SK-N-SH treated with all-trans-retinoic acid at 6 μM for 48 hours (cell line): ENCODE data around the gene KIAA1217.

Experiments
- ATAC-seq: fragments of 200-7000 bp; cut with Tn5 transposase; 3 replicates; pipeline ENCODE4 v1.9.1; 2020; ENCODE audit warnings: mild to moderate bottlenecking, moderate library complexity
- ARNTL ChIP-seq: fragments of 450-650 bp; formaldehyde crosslinking; IDR thresholded peaks from 2 replicates; pipeline ENCODE4 v1.5.0; 2020; ENCODE audit warnings: low read depth, mild to moderate bottlenecking, moderate library complexity, borderline replicate concordance
- BACH2 ChIP-seq: fragments of 250-450 bp; sonication (Bioruptor Pico); IDR thresholded peaks from 2 replicates; pipeline ENCODE4 v1.9.0; 2021; ENCODE audit warnings: mild to moderate bottlenecking, borderline replicate concordance
- ESRRG ChIP-seq: fragments of 250-450 bp; sonication (Bioruptor Pico); IDR thresholded peaks from 2 replicates; pipeline ENCODE4 v1.6.1; 2021; ENCODE audit warnings: mild to moderate bottlenecking
- GLIS3 ChIP-seq: fragments of 250-450 bp; sonication (Bioruptor Pico); IDR thresholded peaks from 2 replicates; pipeline ENCODE4 v1.5.0; 2020; ENCODE audit warnings: mild to moderate bottlenecking, moderate library complexity
- ISL1 ChIP-seq: fragments of 250-450 bp; sonication (Bioruptor Pico); IDR thresholded peaks from 2 replicates; pipeline ENCODE4 v2.1.2; 2022; ENCODE audit warnings: mild to moderate bottlenecking, moderate library complexity
- OSR1 ChIP-seq: fragments of 250-450 bp; sonication (Bioruptor Pico); IDR thresholded peaks from 2 replicates; pipeline ENCODE4 v1.8.0; 2022; ENCODE audit warnings: moderate library complexity, mild to moderate bottlenecking, inconsistent platforms
- PPARA ChIP-seq: fragments of 250-450 bp; sonication (Bioruptor Pico); IDR thresholded peaks from 2 replicates; pipeline ENCODE4 v1.5.0; 2020; ENCODE audit warnings: mild to moderate bottlenecking, borderline replicate concordance
- RARB ChIP-seq: fragments of 250-450 bp; sonication (Bioruptor Pico); IDR thresholded peaks from 2 replicates; pipeline ENCODE4 v1.8.0; 2021; ENCODE audit warnings: mild to moderate bottlenecking, moderate library complexity
- SNAI2 ChIP-seq: fragments of 250-450 bp; sonication (Bioruptor Pico); IDR thresholded peaks from 2 replicates; pipeline ENCODE4 v1.5.0; 2020; ENCODE audit warnings: mild to moderate bottlenecking, moderate library complexity
- TOX ChIP-seq: fragments of 250-450 bp; sonication (Bioruptor Pico); IDR thresholded peaks from 2 replicates; pipeline ENCODE4 v1.8.0; 2021; ENCODE audit warnings: mild to moderate bottlenecking, moderate library complexity, borderline replicate concordance
- TSHZ2 ChIP-seq: fragments of 250-450 bp; sonication (Bioruptor Pico); IDR thresholded peaks from 2 replicates; pipeline ENCODE4 v1.5.0; 2020; ENCODE audit warnings: mild to moderate bottlenecking, moderate library complexity
- ZC3H10 ChIP-seq: fragments of 250-450 bp; sonication (Bioruptor Pico); IDR thresholded peaks from 2 replicates; pipeline ENCODE4 v1.5.1; 2021; ENCODE audit warnings: mild to moderate bottlenecking, moderate library complexity
- ZFP3 ChIP-seq: fragments of 250-450 bp; sonication (Bioruptor Pico); IDR thresholded peaks from 2 replicates; pipeline ENCODE4 v1.5.0; 2020; ENCODE audit warnings: mild to moderate bottlenecking, moderate library complexity
- ZFP30 ChIP-seq: fragments of 450-650 bp; formaldehyde crosslinking; IDR thresholded peaks from 2 replicates; pipeline ENCODE4 v1.5.0; 2022; ENCODE audit warnings: mild to moderate bottlenecking, moderate library complexity
- ZNF565 ChIP-seq: fragments of 450-650 bp; formaldehyde crosslinking; conservative IDR thresholded peaks from 2 replicates; pipeline ENCODE4 v1.5.0; 2020; ENCODE audit warnings: low read depth, mild to moderate bottlenecking, moderate library complexity
- ZNF70 ChIP-seq: fragments of 450-650 bp; formaldehyde crosslinking; IDR thresholded peaks from 2 replicates; pipeline ENCODE4 v1.5.0; 2020; ENCODE audit warnings: mild to moderate bottlenecking, moderate library complexity
- ZNF8 ChIP-seq: fragments of 450-650 bp; formaldehyde crosslinking; IDR thresholded peaks from 2 replicates; pipeline ENCODE4 v1.5.0; 2020; ENCODE audit warnings: mild to moderate bottlenecking, moderate library complexity
- TF ChIP-seq, protein P1 (sequence below): fragments of 250-450 bp; sonication (Bioruptor Pico); IDR thresholded peaks from 2 replicates; pipeline ENCODE4 v1.5.1; 2021; ENCODE audit warnings: mild to moderate bottlenecking, moderate library complexity
- TF ChIP-seq, protein P2 (sequence below): fragments of 250-450 bp; sonication (Bioruptor Pico); IDR thresholded peaks from 2 replicates; pipeline ENCODE4 v1.8.0; 2021; ENCODE audit warnings: low read depth, mild to moderate bottlenecking, moderate library complexity, borderline replicate concordance

KIAA1217 gene

DNA sequence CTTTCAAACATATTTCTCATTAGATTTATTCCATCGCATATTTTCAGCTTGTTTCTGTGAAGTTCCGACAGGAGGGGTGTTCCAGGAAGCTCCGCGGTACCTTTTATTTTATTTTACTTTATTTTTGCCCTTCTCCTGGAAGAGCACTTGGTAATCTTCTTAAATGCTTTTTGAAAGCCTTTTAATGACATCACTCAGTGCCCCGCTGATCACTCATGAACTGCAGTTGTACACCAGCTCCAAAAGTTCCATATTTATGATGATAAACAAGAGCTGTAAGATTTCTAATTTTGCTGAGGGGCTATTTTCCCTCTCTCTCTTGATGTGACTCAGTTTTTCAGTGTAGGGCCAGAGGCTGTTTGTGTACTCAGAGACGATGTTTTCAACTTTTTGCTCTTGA, 144.4 kb downstream of the KIAA1217 start:
- no peak for ATAC-seq
- TF ChIP-seq, protein P1, sequence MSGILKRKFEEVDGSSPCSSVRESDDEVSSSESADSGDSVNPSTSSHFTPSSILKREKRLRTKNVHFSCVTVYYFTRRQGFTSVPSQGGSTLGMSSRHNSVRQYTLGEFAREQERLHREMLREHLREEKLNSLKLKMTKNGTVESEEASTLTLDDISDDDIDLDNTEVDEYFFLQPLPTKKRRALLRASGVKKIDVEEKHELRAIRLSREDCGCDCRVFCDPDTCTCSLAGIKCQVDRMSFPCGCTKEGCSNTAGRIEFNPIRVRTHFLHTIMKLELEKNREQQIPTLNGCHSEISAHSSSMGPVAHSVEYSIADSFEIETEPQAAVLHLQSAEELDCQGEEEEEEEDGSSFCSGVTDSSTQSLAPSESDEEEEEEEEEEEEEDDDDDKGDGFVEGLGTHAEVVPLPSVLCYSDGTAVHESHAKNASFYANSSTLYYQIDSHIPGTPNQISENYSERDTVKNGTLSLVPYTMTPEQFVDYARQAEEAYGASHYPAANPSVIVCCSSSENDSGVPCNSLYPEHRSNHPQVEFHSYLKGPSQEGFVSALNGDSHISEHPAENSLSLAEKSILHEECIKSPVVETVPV (CRISPR knock-in tag): no peak
- TF ChIP-seq GLIS3 (CRISPR knock-in tag) (no peak), RARB (CRISPR knock-in tag) (no peak), BACH2 (CRISPR knock-in tag) (no peak), ZNF8 (CRISPR knock-in tag) (no peak), ARNTL (CRISPR knock-in tag) (no peak), ZFP30 (CRISPR knock-in tag) (no peak)
- TF ChIP-seq, all 23 proteins: peak for 0

DNA sequence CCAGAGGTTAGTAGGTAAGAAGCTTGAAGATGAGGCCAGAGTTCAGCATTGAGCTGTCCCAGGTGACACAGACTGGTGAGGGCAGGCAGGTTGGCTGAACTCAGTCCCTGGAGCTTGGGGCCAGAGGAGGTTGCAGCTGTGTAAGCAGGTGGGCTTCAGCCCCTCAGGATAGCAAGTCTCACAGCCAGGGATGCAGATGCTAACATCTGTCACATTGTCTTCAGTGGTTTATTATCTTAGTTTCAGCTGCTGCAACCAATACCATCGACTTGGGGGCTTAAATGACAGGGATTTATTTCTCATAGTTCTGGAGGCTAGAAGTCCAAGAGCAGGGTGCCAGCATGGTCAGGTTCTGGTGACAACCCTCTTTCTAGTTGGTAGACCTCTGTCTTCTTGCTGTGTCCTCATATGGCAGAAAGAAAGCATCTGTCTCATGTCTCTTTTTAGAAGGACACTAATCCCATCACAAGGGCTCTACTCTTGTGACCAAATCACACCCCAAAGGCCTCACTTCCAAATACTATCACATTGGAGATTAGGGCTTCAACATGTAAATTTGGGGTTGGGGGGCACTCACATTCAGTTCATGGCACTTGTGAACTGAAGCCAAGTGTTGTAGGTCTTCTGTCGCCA, 146.2 kb downstream of the KIAA1217 start:
- TF ChIP-seq ZC3H10 (CRISPR knock-in tag) (no peak), BACH2 (CRISPR knock-in tag) (no peak), ZNF565 (CRISPR knock-in tag) (no peak), ZNF8 (CRISPR knock-in tag) (no peak), PPARA (CRISPR knock-in tag) (no peak), ZFP3 (no peak), ARNTL (CRISPR knock-in tag) (no peak), GLIS3 (CRISPR knock-in tag) (no peak), SNAI2 (CRISPR knock-in tag) (no peak), ESRRG (CRISPR knock-in tag) (no peak), ZNF70 (CRISPR knock-in tag) (no peak), OSR1 (no peak), ZFP30 (CRISPR knock-in tag) (no peak)
- TF ChIP-seq, protein P2, sequence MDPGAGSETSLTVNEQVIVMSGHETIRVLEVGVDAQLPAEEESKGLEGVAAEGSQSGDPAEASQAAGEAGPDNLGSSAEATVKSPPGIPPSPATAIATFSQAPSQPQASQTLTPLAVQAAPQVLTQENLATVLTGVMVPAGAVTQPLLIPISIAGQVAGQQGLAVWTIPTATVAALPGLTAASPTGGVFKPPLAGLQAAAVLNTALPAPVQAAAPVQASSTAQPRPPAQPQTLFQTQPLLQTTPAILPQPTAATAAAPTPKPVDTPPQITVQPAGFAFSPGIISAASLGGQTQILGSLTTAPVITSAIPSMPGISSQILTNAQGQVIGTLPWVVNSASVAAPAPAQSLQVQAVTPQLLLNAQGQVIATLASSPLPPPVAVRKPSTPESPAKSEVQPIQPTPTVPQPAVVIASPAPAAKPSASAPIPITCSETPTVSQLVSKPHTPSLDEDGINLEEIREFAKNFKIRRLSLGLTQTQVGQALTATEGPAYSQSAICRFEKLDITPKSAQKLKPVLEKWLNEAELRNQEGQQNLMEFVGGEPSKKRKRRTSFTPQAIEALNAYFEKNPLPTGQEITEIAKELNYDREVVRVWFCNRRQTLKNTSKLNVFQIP (CRISPR knock-in tag): no peak
- TF ChIP-seq, protein P1 (CRISPR knock-in tag): no peak
- no peak for ATAC-seq

DNA sequence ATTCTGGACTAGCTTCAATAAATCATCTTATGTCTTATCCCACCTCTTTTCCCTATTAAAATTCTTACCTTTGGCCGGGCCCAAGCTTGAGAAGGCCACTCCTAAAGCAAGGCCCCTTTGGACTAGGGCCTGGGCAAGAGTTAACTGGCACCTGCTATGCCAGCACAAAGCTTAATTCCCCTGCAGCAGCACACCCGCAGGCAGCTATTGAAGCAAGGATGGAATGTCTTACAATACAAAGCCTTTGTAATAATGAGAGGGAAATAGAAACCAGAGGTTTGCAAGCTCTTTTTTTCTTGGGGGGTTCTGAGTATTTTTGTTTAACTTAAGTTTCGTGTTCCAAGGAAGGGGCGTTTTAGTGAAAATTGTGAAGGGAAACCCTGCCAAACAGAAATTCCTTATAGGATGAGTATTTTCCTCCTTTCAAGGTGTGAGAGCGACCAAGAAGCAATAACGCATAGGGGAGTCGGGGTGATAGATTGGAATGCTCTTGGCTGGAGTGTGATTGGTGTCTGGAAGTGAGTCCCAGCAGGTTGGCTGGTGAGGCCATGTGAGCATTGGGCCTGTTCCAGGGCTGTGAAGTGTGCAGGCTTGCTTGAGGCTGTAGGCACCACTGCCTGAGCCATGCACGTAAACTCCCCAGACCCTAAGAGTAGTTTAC, 148.5 kb downstream of the KIAA1217 start:
- no peak for ATAC-seq
- TF ChIP-seq TOX (no peak), BACH2 (CRISPR knock-in tag) (no peak), ESRRG (CRISPR knock-in tag) (no peak)
- TF ChIP-seq, protein P2 (CRISPR knock-in tag): no peak

GRCh38 chr10:24358022-24358421, 149.1 kb downstream of the KIAA1217 start:
- ATAC-seq: no peak
- no peak for TF ChIP-seq ZFP30 (CRISPR knock-in tag)
- TF ChIP-seq ISL1 (CRISPR knock-in tag): no peak
- TF ChIP-seq PPARA (CRISPR knock-in tag): no peak
- TF ChIP-seq ESRRG (CRISPR knock-in tag): no peak
- TF ChIP-seq, protein P2 (CRISPR knock-in tag): no peak
- no peak for TF ChIP-seq ZFP3
- TF ChIP-seq BACH2 (CRISPR knock-in tag): no peak
- TF ChIP-seq, protein P1 (CRISPR knock-in tag): no peak
- no peak for TF ChIP-seq GLIS3 (CRISPR knock-in tag)
- no peak for TF ChIP-seq TSHZ2 (CRISPR knock-in tag)
- no peak for TF ChIP-seq ZNF70 (CRISPR knock-in tag)
- no peak for TF ChIP-seq ZNF8 (CRISPR knock-in tag)
